Glutamatergic neuron (in vitro differentiated cells): Measurements from ENCODE around the gene TSPAN5. TPM values are rescaled to one million over a fixed set of nuclear protein-coding genes. Genes with fewer than 3 reads are reported as not detected.
A peak's percentile ranks its signal among the peaks of the same experiment; 100 is the strongest.

Experiments used
- DNase-seq: peaks from one replicate; pipeline ENCODE4 v3.0.0; 2022
- H3K27ac Mint-ChIP-seq: one replicate; pipeline ENCODE4 v1.8.0; 2020; ENCODE audit warnings: mild to moderate bottlenecking, mixed read lengths, inconsistent platforms; ENCODE audit not compliant: unreplicated experiment
- H3K27me3 Mint-ChIP-seq: one replicate; pipeline ENCODE4 v1.8.0; 2020; ENCODE audit warnings: mild to moderate bottlenecking, moderate library complexity, mixed read lengths, inconsistent platforms; ENCODE audit not compliant: unreplicated experiment
- H3K36me3 Mint-ChIP-seq: one replicate; pipeline ENCODE4 v1.8.0; 2020; ENCODE audit warnings: mild to moderate bottlenecking, mixed read lengths, inconsistent platforms; ENCODE audit not compliant: unreplicated experiment
- H3K4me1 Mint-ChIP-seq: one replicate; pipeline ENCODE4 v1.8.0; 2020; ENCODE audit warnings: mild to moderate bottlenecking, low read depth, mixed read lengths, inconsistent platforms; ENCODE audit not compliant: unreplicated experiment
- H3K4me3 Mint-ChIP-seq: one replicate; pipeline ENCODE4 v1.8.0; 2020; ENCODE audit warnings: mild to moderate bottlenecking, mixed read lengths, inconsistent platforms; ENCODE audit not compliant: unreplicated experiment
- H3K9me3 Mint-ChIP-seq: one replicate; pipeline ENCODE4 v1.8.0; 2020; ENCODE audit warnings: mild to moderate bottlenecking, moderate library complexity, mixed read lengths, inconsistent platforms; ENCODE audit not compliant: unreplicated experiment
- CTCF ChIP-seq: fragments of 200-600 bp; sonication (generic); IDR thresholded peaks from one replicate; pipeline ENCODE4 v1.5.0; 2021; ENCODE audit not compliant: partially characterized antibody, unreplicated experiment
- total RNA-seq: library from RNA; stranded (reverse); fragmentation: NEBNext Ultra II Directional; extraction: Animal tissue kit (Norgen Biotek cat#: 25700); gene quantifications from one replicate; pipeline ENCODE4 v1.2.1, GENCODE V29; 2021; ENCODE audit not compliant: unreplicated experiment

Gene TSPAN5
- total RNA-seq, 1 donor from 2014 or later = 40.5 TPM

- peaks cover 45% of the 10 kb centered on the region for H3K4me1 Mint-ChIP-seq
- no peak overlapping the region for H3K27ac Mint-ChIP-seq
- DNase-seq = no peak
- no peak for TF ChIP-seq CTCF
- peaks cover 3% of the 10 kb centered on the region for H3K9me3 Mint-ChIP-seq
- H3K4me3 Mint-ChIP-seq = no peak overlapping the region
- no peaks in the 10 kb centered on the region for H3K36me3 Mint-ChIP-seq
- H3K27me3 Mint-ChIP-seq = no peaks in the 10 kb centered on the region
Observed at GRCh38 chr4:98510757-98511517, 147.5 kb downstream of the TSPAN5 start.

- TF ChIP-seq CTCF = no peak
- peaks cover under 1% of the 10 kb centered on the region for H3K9me3 Mint-ChIP-seq
- no peaks in the 10 kb centered on the region for H3K36me3 Mint-ChIP-seq
- peaks cover 40% of the 10 kb centered on the region for H3K4me1 Mint-ChIP-seq
- no peak overlapping the region for H3K27ac Mint-ChIP-seq
- no peak overlapping the region for H3K4me3 Mint-ChIP-seq
- H3K27me3 Mint-ChIP-seq = no peaks in the 10 kb centered on the region
- DNase-seq = no peak
Observed at GRCh38 chr4:98510340-98510739, 148.1 kb downstream of the TSPAN5 start.

DNA sequence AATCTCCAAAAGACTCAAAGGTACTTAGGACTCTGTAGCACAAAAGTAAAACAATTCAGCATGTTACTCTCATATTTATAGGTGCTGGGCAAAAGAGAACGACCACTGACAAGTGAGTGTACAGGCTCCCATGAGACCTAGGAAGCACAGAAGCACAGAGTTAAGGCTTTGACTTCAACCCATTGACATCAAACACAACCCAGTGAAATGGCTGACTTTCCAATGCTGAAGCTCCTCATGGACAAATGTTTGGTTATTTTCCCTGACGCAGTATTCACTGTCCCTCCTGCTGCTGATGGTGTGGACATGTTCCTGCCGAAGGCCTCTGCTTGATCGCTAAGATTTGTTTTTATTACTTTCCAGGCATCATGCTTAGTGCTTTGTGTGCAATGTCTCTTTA, 148.7 kb downstream of the TSPAN5 start:
- H3K27ac Mint-ChIP-seq = peak overlapping the region; percentile 81
- H3K9me3 Mint-ChIP-seq = no peaks in the 10 kb centered on the region
- DNase-seq = no peak
- TF ChIP-seq CTCF = no peak
- peak overlapping the region; percentile 64 for H3K4me3 Mint-ChIP-seq
- H3K36me3 Mint-ChIP-seq = no peaks in the 10 kb centered on the region
- no peaks in the 10 kb centered on the region for H3K27me3 Mint-ChIP-seq
- peaks cover 38% of the 10 kb centered on the region for H3K4me1 Mint-ChIP-seq

DNA sequence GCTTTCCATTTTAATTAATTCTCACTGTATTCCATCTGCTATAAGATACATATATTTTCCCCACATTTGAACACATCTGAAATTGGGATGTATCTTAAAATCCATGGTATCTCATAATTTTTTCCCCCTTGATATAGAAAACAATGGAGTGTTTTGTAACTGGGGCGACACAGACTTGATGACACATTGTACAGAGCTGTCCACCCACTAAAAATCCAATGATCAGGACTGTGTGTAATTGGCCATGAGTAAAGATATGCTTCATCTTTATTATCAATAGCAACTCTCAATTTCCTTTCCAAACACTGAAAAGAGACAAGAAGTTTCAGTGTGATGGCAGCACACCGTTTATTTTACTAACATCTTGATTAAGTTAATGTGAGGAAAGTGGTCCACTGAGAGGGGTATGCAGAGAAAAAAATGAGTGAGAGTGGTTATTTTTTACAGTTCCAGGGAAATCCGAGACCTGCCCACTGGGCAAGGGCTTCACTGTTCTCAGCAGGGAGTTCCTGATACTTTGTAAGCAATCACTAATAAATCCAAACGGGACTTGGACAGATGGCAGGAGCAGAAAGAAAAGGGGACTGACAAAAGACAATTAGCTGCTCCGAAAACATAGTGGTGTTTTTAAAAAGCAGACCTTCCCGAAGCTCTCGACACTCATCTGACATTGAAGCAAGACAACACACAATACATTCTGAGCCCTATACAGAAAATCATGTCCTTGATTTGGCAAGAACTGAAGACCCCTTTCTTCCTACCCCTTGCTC, 149.4 kb downstream of the TSPAN5 start:
- Mint-ChIP-seq H3K4me1 (peaks cover 38% of the 10 kb centered on the region), H3K36me3 (no peaks in the 10 kb centered on the region)

More for the DNA sequence above, 149.4 kb downstream of the TSPAN5 start:
- no peak for TF ChIP-seq CTCF
- Mint-ChIP-seq H3K4me3 (peak overlapping the region; percentile 64), H3K27ac (peak overlapping the region; percentile 81), H3K27me3 (no peaks in the 10 kb centered on the region), H3K9me3 (no peaks in the 10 kb centered on the region)
- no peak for DNase-seq
